Measurements from ENCODE around the gene ZNF784.

ZNF784 gene

GRCh38 chr19:55643003-55643886 is 18.9 kb upstream of the ZNF784 start, which contains the start of gene ZNF581:
Gene ZNF581 (plus strand): TSS chr19:55643649. CDS start chr19:55644572, 923 bp downstream.
- peak in 1 of 2 donors; percentile 47 for DNase-seq (ENCODE audit: low read depth in 2 of 2, low spot score in 1 of 2)

- no peak for DNase-seq (ENCODE audit: low read depth in 2 of 2, low spot score in 1 of 2)
Observed at GRCh38 chr19:55642153-55643002, 18.0 kb upstream of the ZNF784 start.

GRCh38 chr19:55641426-55642152 is 17.2 kb upstream of the ZNF784 start:
- DNase-seq (ENCODE audit: low read depth in 2 of 2, low spot score in 1 of 2), result no peak

- DNase-seq (ENCODE audit: low read depth in 2 of 2, low spot score in 1 of 2), result no peak
Observed at GRCh38 chr19:55640577-55641425, 16.4 kb upstream of the ZNF784 start, which contains the start of gene ZNF580. Gene ZNF580 (plus strand): TSS chr19:55641002. CDS start chr19:55642509, 1,507 bp downstream.

GRCh38 chr19:55640043-55640576 is 15.7 kb upstream of the ZNF784 start:
- DNase-seq (ENCODE audit: low read depth in 2 of 2, low spot score in 1 of 2), result no peak

- no peak for DNase-seq (ENCODE audit: low read depth in 2 of 2, low spot score in 1 of 2)
Observed at GRCh38 chr19:55638864-55639359, 14.5 kb upstream of the ZNF784 start.

GRCh38 chr19:55637534-55637933 is 13.2 kb upstream of the ZNF784 start:
- no peak for DNase-seq (ENCODE audit: low read depth in 2 of 2, low spot score in 1 of 2)

GRCh38 chr19:55636723-55637122 is 12.4 kb upstream of the ZNF784 start:
- DNase-seq (ENCODE audit: low read depth in 2 of 2, low spot score in 1 of 2), result no peak

GRCh38 chr19:55635856-55636440 is 11.6 kb upstream of the ZNF784 start:
- no peak for DNase-seq (ENCODE audit: low read depth in 2 of 2, low spot score in 1 of 2)

- no peak for DNase-seq (ENCODE audit: low read depth in 2 of 2, low spot score in 1 of 2)
Observed at GRCh38 chr19:55635334-55635717, 11.0 kb upstream of the ZNF784 start.

GRCh38 chr19:55633861-55634260 is 9.5 kb upstream of the ZNF784 start:
- DNase-seq (ENCODE audit: low read depth in 2 of 2, low spot score in 1 of 2), result no peak

- DNase-seq (ENCODE audit: low read depth in 2 of 2, low spot score in 1 of 2), result peak; percentile 76 to 80
Observed at GRCh38 chr19:55632463-55632834, 8.1 kb upstream of the ZNF784 start.

GRCh38 chr19:55626350-55626749 is 2.0 kb upstream of the ZNF784 start:
- no peak for DNase-seq (ENCODE audit: low read depth in 2 of 2, low spot score in 1 of 2)

- no peak for DNase-seq (ENCODE audit: low read depth in 2 of 2, low spot score in 1 of 2)
Observed at GRCh38 chr19:55625004-55625326, 599 bp upstream of the ZNF784 start.

GRCh38 chr19:55623561-55623960 is 805 bp downstream of the ZNF784 start:
- DNase-seq (ENCODE audit: low read depth in 2 of 2, low spot score in 1 of 2), result no peak

- DNase-seq (ENCODE audit: low read depth in 2 of 2, low spot score in 1 of 2), result no peak
Observed at GRCh38 chr19:55623130-55623529, 1.2 kb downstream of the ZNF784 start.

- DNase-seq (ENCODE audit: low read depth in 2 of 2, low spot score in 1 of 2), result no peak
Observed at GRCh38 chr19:55622242-55622969, 2.0 kb downstream of the ZNF784 start.

GRCh38 chr19:55621673-55622231 is 2.6 kb downstream of the ZNF784 start:
- no peak for DNase-seq (ENCODE audit: low read depth in 2 of 2, low spot score in 1 of 2)
